ENCODE measurements around the gene FERMT2.

DNA sequence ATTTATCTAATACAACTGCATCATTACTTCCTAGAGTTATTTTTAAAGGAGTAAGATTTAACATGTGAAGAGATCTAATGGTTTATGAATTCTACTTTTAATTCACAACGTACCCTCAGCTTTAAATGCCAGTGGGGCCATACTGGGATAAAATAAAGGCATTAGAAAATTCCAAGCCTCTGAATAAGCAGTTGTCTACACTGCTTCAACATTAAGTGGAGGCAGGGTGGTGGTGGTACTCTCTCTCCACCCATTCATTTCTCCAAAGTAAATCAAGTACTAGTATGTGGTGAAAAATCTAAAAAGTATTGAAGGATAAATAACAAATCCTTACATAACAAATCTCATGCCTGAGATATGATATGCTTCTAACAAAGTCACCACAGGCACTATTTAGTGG is 52.4 kb downstream of the FERMT2 start:
- TF ChIP-seq EZH2phosphoT487 (IDR thresholded peaks at IDR 0.05; ENCODE audit: borderline replicate concordance) (no peak), CTCF (conservative IDR thresholded peaks at IDR 0.05; ENCODE audit: low read length) (no peak)
